Activated CD4-positive, alpha-beta T cell treated with anti-CD3 and anti-CD28 coated beads, Interleukin-2, amount 50 U/mL, for 1 hour (primary cell): ENCODE results near the gene SAMD11.

Experiments used
- DNase-seq: peaks from one replicate; pipeline ENCODE4 v3.0.0-alpha.2; 2020

The SAMD11 gene

GRCh38 chr1:905811-906599 lies 17.7 kb upstream of the SAMD11 start:
- no peak for DNase-seq

- no peak for DNase-seq
Observed at GRCh38 chr1:906600-907420, 16.9 kb upstream of the SAMD11 start.

- no peak for DNase-seq
Observed at GRCh38 chr1:907611-908451, 15.9 kb upstream of the SAMD11 start.

- no peak for DNase-seq
Observed at GRCh38 chr1:908661-909060, 15.1 kb upstream of the SAMD11 start.

GRCh38 chr1:909861-910310 lies 13.8 kb upstream of the SAMD11 start:
- DNase-seq: no peak

- DNase-seq: no peak
Observed at GRCh38 chr1:910311-910880, 13.3 kb upstream of the SAMD11 start.

GRCh38 chr1:910881-911721 lies 12.6 kb upstream of the SAMD11 start:
- no peak for DNase-seq

GRCh38 chr1:911875-912739 lies 11.6 kb upstream of the SAMD11 start:
- no peak for DNase-seq

- no peak for DNase-seq
Observed at GRCh38 chr1:912740-913301, 10.9 kb upstream of the SAMD11 start.

- DNase-seq: no peak
Observed at GRCh38 chr1:913491-914130, 10.1 kb upstream of the SAMD11 start.

- DNase-seq: no peak
Observed at GRCh38 chr1:914131-914890, 9.4 kb upstream of the SAMD11 start.

- no peak for DNase-seq
Observed at GRCh38 chr1:914891-915280, 8.8 kb upstream of the SAMD11 start.

GRCh38 chr1:915295-916172 lies 8.2 kb upstream of the SAMD11 start:
- DNase-seq: no peak

- DNase-seq: no peak
Observed at GRCh38 chr1:916173-917075, 7.3 kb upstream of the SAMD11 start.

GRCh38 chr1:917076-917459 lies 6.7 kb upstream of the SAMD11 start:
- DNase-seq: no peak

GRCh38 chr1:917466-918091 lies 6.1 kb upstream of the SAMD11 start:
- DNase-seq: no peak

GRCh38 chr1:918353-918752 lies 5.4 kb upstream of the SAMD11 start:
- no peak for DNase-seq
